T-helper 2 cell treated with Interferon-gamma antibody and Interleukin-4, amounts not matched to agents 5 μg/mL and 100 μg/mL, for 36 hours (primary cell): ENCODE data around the gene ENTPD8.

Experiments used
- DNase-seq: peaks from one replicate; pipeline ENCODE4 v3.0.0; 2021; ENCODE audit warnings: low spot score
- H3K27ac Mint-ChIP-seq: one replicate; pipeline ENCODE4 v1.8.0; 2021; ENCODE audit warnings: mild to moderate bottlenecking, mixed read lengths
- H3K27me3 Mint-ChIP-seq: one replicate; pipeline ENCODE4 v1.8.0; 2021; ENCODE audit warnings: low read depth, mixed read lengths
- H3K36me3 Mint-ChIP-seq: one replicate; pipeline ENCODE4 v1.8.0; 2021; ENCODE audit warnings: low read depth, mixed read lengths
- H3K4me1 Mint-ChIP-seq: one replicate; pipeline ENCODE4 v1.8.0; 2021; ENCODE audit warnings: low read depth, mixed read lengths
- H3K4me3 Mint-ChIP-seq: one replicate; pipeline ENCODE4 v1.8.0; 2022; ENCODE audit warnings: mild to moderate bottlenecking, moderate library complexity, mixed read lengths
- H3K9me3 Mint-ChIP-seq: one replicate; pipeline ENCODE4 v1.8.0; 2021; ENCODE audit warnings: mixed read lengths

Gene ENTPD8, protein sequence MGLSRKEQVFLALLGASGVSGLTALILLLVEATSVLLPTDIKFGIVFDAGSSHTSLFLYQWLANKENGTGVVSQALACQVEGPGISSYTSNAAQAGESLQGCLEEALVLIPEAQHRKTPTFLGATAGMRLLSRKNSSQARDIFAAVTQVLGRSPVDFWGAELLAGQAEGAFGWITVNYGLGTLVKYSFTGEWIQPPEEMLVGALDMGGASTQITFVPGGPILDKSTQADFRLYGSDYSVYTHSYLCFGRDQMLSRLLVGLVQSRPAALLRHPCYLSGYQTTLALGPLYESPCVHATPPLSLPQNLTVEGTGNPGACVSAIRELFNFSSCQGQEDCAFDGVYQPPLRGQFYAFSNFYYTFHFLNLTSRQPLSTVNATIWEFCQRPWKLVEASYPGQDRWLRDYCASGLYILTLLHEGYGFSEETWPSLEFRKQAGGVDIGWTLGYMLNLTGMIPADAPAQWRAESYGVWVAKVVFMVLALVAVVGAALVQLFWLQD

GRCh38 chr9:137441289-137441934, at the start of gene ENTPD8:
Gene ENTPD8, minus strand, starts transcription at chr9:137441357. Its CDS starts 3,072 bp downstream, at chr9:137438285.
- H3K27ac Mint-ChIP-seq, result no peak within 1 kb of the TSS
- peaks cover 9% of the 10 kb centered on the region for H3K4me1 Mint-ChIP-seq
- H3K27me3 Mint-ChIP-seq, result peaks cover 15% of the 10 kb centered on the region
- no peaks in the 10 kb centered on the region for H3K36me3 Mint-ChIP-seq
- no peaks in the 10 kb centered on the region for H3K9me3 Mint-ChIP-seq
- H3K4me3 Mint-ChIP-seq, result peak within 1 kb of the TSS; percentile 78
- DNase-seq, result no peak

DNA sequence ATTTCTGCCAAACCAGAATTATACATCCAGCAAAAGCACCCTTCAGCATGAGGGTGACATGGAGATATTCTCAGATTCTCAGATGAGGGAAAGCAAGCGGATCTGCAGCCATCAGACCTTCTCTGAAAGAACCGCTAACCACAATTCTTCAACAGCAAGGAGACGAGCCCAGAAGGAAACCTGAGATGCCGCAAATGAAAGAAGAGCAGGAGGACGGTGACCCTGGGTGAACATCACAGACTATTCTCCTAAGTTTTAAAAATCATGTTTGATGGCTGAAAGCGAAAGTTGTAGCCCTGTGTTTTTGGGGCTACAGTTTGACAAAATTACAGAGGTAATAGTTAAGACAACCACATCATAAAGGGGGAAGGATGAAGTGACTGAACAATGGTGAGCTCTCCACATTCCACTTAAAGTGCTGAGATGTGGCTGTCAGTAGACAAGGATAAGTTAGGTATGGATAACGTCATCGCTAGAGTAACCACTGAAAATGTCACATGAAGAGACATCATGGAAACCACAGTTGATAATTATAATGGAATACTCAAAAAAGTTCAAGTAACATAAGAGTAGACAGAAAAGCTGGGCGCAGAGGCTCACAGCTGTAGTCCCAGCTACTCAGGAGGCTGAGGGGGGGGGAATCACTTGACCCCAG, 49.5 kb upstream of the ENTPD8 start:
- Mint-ChIP-seq H3K4me1 (peaks cover 19% of the 10 kb centered on the region), H3K4me3 (no peak overlapping the region), H3K36me3 (no peaks in the 10 kb centered on the region), H3K27me3 (no peaks in the 10 kb centered on the region), H3K9me3 (no peaks in the 10 kb centered on the region), H3K27ac (no peak overlapping the region)
- no peak for DNase-seq

GRCh38 chr9:137488906-137489305, 47.7 kb upstream of the ENTPD8 start:
- Mint-ChIP-seq H3K4me1 (peaks cover 13% of the 10 kb centered on the region), H3K27ac (no peak overlapping the region), H3K36me3 (no peaks in the 10 kb centered on the region), H3K4me3 (no peak overlapping the region), H3K27me3 (no peaks in the 10 kb centered on the region), H3K9me3 (no peaks in the 10 kb centered on the region)
- no peak for DNase-seq

- Mint-ChIP-seq H3K4me1 (peaks cover 13% of the 10 kb centered on the region), H3K36me3 (no peaks in the 10 kb centered on the region), H3K9me3 (no peaks in the 10 kb centered on the region), H3K4me3 (no peak overlapping the region), H3K27me3 (no peaks in the 10 kb centered on the region), H3K27ac (no peak overlapping the region)
- DNase-seq, result no peak
Observed at GRCh38 chr9:137488327-137488653, 47.1 kb upstream of the ENTPD8 start.

DNA sequence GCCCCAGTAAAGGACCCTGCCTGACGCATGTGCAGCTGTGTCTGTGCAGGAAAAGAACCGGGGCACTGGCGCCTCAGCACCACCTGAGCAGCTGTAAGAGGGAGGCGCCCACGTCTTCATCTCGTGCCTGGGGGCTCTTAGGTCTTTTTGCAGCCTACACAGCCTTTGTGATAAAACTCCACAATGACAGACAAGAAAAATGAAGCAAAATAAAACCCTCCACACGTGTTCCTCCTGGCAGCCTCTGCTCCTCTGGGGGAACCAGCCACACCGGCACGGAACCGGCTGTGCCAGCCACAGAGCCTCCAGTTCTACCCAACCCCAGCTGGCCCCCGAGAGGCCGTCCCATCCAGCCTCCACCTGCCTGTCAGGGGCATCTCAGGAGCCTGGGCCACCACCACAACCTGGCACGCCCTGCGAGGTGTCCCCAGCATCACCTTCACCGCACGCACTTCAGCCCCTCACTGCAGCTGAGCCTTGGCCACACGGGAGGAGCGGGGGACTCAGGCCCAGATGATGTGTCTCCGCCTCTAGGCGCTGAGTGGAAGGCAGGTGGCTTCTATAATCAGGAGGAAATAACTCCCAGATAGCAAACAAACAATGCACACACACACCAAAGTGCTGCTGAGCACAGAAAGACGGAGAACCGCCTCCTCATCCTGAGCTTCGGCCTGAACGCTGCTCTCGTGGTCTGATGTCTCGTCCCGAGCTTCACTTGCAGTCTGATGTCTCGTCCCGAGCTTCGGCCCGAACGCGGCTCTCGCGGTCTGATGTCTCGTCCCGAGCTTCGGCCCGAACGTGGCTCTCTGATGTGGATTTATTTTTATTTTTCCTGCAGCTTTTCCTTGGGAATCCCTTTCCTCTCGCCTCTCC, 46.5 kb upstream of the ENTPD8 start:
- Mint-ChIP-seq H3K9me3 (no peaks in the 10 kb centered on the region), H3K27ac (no peak overlapping the region), H3K27me3 (no peaks in the 10 kb centered on the region), H3K4me3 (no peak overlapping the region), H3K36me3 (no peaks in the 10 kb centered on the region), H3K4me1 (peaks cover 13% of the 10 kb centered on the region)
- DNase-seq, result no peak

- Mint-ChIP-seq H3K4me1 (peaks cover 16% of the 10 kb centered on the region), H3K4me3 (no peak overlapping the region), H3K27me3 (no peaks in the 10 kb centered on the region), H3K9me3 (no peaks in the 10 kb centered on the region), H3K36me3 (no peaks in the 10 kb centered on the region), H3K27ac (no peak overlapping the region)
- DNase-seq, result no peak
Observed at GRCh38 chr9:137486545-137487453, 45.6 kb upstream of the ENTPD8 start.

DNA sequence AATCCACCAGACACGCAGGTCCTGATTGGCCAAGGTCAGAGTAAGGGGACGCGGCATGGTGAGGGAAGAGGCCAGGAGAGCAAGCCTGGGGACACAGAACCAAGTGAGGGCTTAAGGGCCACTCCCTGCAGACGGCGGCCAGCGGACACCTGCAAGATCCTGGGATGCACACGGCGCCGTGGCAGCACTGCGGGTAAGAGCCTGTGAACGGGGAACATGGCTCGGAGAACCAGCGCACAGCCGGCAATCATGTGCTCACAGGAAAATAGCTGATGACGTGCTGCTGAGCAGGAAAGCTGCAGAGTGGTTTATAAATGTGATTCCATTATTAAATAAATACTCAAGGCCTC, 45.0 kb upstream of the ENTPD8 start:
- Mint-ChIP-seq H3K4me1 (peaks cover 16% of the 10 kb centered on the region), H3K36me3 (no peaks in the 10 kb centered on the region), H3K27me3 (no peaks in the 10 kb centered on the region), H3K27ac (no peak overlapping the region), H3K9me3 (no peaks in the 10 kb centered on the region), H3K4me3 (no peak overlapping the region)
- no peak for DNase-seq

DNA sequence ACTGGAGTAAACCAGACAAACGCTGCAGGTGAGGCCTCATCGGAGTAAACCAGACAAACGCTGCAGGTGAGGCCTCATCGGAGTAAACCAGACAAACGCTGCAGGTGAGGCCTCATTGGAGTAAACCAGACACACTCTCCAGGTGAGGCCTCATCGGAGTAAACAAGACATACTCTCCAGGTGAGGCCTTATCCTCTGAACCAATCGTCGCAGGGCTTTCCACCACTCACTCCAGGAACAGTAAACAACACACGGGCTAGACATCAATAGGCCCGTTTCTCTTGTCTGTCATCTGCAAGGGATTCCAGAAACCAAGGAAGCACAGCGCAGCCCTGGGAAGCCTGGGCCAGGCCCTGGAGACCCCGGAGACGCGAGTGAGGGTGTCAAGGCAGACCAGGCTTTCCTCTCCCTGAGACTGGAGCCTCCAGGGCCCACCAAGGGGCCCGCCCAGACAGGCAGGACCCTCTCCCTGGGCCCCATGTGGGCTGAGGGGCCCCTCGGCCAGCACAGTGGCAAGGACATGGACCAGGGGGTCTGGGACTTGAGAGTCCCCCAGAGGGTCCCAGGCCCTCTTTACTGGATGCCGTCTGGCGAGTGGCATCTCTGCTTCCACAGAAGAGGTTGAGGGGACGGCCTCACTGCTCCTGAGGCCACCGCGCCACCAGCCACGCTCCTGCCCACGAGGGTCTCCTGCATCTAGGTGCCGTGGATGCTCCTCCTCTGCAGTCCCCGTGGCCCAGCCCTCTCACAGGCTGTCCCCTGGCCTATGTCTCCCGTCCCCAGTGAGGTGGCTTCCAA, 44.4 kb upstream of the ENTPD8 start:
- Mint-ChIP-seq H3K4me3 (no peak overlapping the region), H3K4me1 (peaks cover 10% of the 10 kb centered on the region), H3K36me3 (no peaks in the 10 kb centered on the region), H3K27me3 (no peaks in the 10 kb centered on the region), H3K9me3 (no peaks in the 10 kb centered on the region), H3K27ac (no peak overlapping the region)
- DNase-seq, result no peak

GRCh38 chr9:137484551-137485315, 43.6 kb upstream of the ENTPD8 start:
- Mint-ChIP-seq H3K36me3 (no peaks in the 10 kb centered on the region), H3K27me3 (no peaks in the 10 kb centered on the region), H3K27ac (no peak overlapping the region), H3K9me3 (no peaks in the 10 kb centered on the region), H3K4me1 (peaks cover 7% of the 10 kb centered on the region), H3K4me3 (no peak overlapping the region)
- no peak for DNase-seq

GRCh38 chr9:137482094-137482781, 41.1 kb upstream of the ENTPD8 start:
- H3K27ac Mint-ChIP-seq, result peak overlapping the region; percentile 15
- no peak overlapping the region for H3K4me3 Mint-ChIP-seq
- H3K36me3 Mint-ChIP-seq, result no peaks in the 10 kb centered on the region
- no peaks in the 10 kb centered on the region for H3K27me3 Mint-ChIP-seq
- H3K4me1 Mint-ChIP-seq, result peaks cover 7% of the 10 kb centered on the region
- H3K9me3 Mint-ChIP-seq, result no peaks in the 10 kb centered on the region
- DNase-seq, result no peak
